SU-DHL-6 (cell line): ENCODE results near the gene KIF12.

Source experiments
- H2AFZ ChIP-seq: fragments of 200-600 bp; sonication (generic); 2 replicates; pipeline ENCODE4 v1.6.1; 2014; ENCODE audit warnings: low read depth, mild to moderate bottlenecking, moderate library complexity, mixed read lengths, antibody characterized with exemption, low read length; ENCODE audit not compliant: severe bottlenecking
- H3F3A ChIP-seq: fragments of 200-600 bp; shearing (Covaris generic); 2 replicates; pipeline ENCODE4 v1.6.0; 2016; ENCODE audit warnings: antibody characterized with exemption, mild to moderate bottlenecking; ENCODE audit not compliant: insufficient read depth
- H3K27ac ChIP-seq: fragments of 200-600 bp; sonication (generic); 2 replicates; pipeline ENCODE4 v1.5.1; 2016; ENCODE audit warnings: low read depth, mild to moderate bottlenecking, low read length, moderate library complexity, mixed read lengths
- H3K27me3 ChIP-seq: fragments of 200-600 bp; sonication (generic), shearing (Covaris generic); 2 replicates; pipeline ENCODE4 v1.6.0; 2014; ENCODE audit warnings: mild to moderate bottlenecking, low read length
- H3K36me3 ChIP-seq: fragments of 200-600 bp; sonication (generic); 2 replicates; pipeline ENCODE4 v1.6.1; 2014; ENCODE audit warnings: mild to moderate bottlenecking, low read length, mixed read lengths
- H3K4me2 ChIP-seq: fragments of 300-600, 200-600 bp; shearing (Covaris generic), sonication (generic); 2 replicates; pipeline ENCODE4 v1.6.0; 2014; ENCODE audit warnings: low read length, low read depth, mild to moderate bottlenecking; ENCODE audit not compliant: poor library complexity, severe bottlenecking
- H3K4me3 ChIP-seq: fragments of 200-600 bp; sonication (generic); 2 replicates; pipeline ENCODE4 v1.5.1; 2014; ENCODE audit warnings: antibody characterized with exemption, low read length, mild to moderate bottlenecking, mixed read lengths; ENCODE audit not compliant: insufficient read depth, poor library complexity, severe bottlenecking
- H3K79me2 ChIP-seq: fragments of 200-600 bp; sonication (generic); 2 replicates; pipeline ENCODE4 v1.6.1; 2014; ENCODE audit warnings: mild to moderate bottlenecking, low read length, moderate library complexity; ENCODE audit not compliant: insufficient read depth
- H3K9ac ChIP-seq: fragments of 200-600 bp; sonication (generic); 2 replicates; pipeline ENCODE4 v1.7.0; 2014; ENCODE audit warnings: mild to moderate bottlenecking, low read length
- H3K9me2 ChIP-seq: fragments of 200-600 bp; sonication (generic); replicated peaks from 2 replicates; pipeline ENCODE4 v1.6.1; 2014; ENCODE audit warnings: low read length; ENCODE audit not compliant: insufficient read depth
- H3K9me3 ChIP-seq: fragments of 200-600 bp; sonication (generic); 2 replicates; pipeline ENCODE4 v1.6.1; 2014; ENCODE audit warnings: low read length, mixed read lengths; ENCODE audit not compliant: insufficient read depth
- H4K20me1 ChIP-seq: fragments of 200-600 bp; sonication (generic); 2 replicates; pipeline ENCODE4 v1.6.1; 2014; ENCODE audit warnings: low read depth, mild to moderate bottlenecking, antibody characterized with exemption, low read length, moderate library complexity, mixed read lengths
- CTCF ChIP-seq: fragments of 200-600 bp; sonication (generic); IDR thresholded peaks from one replicate; pipeline ENCODE4 v1.5.1; 2017; ENCODE audit warnings: antibody characterized with exemption, mild to moderate bottlenecking, low read length, moderate library complexity; ENCODE audit not compliant: insufficient read depth, poor library complexity, severe bottlenecking
- EZH2phosphoT487 ChIP-seq: fragments of 200-600 bp; sonication (generic), shearing (Covaris generic); conservative IDR thresholded peaks from 2 replicates; pipeline ENCODE4 v1.6.1; 2018; ENCODE audit warnings: mild to moderate bottlenecking, antibody characterized with exemption, low read length, moderate library complexity, mixed read lengths

KIF12 gene

GRCh38 chr9:114117614-114117995 lies 18.5 kb upstream of the KIF12 start:
- no peaks in the 10 kb centered on the region for H3K27me3 ChIP-seq
- no peak overlapping the region for H3K9ac ChIP-seq
- no peaks in the 10 kb centered on the region for H4K20me1 ChIP-seq
- no peaks in the 10 kb centered on the region for H3K36me3 ChIP-seq
- no peaks in the 10 kb centered on the region for H3F3A ChIP-seq
- TF ChIP-seq EZH2phosphoT487 = no peak
- TF ChIP-seq CTCF = no peak
- no peak overlapping the region for H3K4me3 ChIP-seq
- H3K79me2 ChIP-seq = no peaks in the 10 kb centered on the region
- H3K9me3 ChIP-seq = no peaks in the 10 kb centered on the region
- no peaks in the 10 kb centered on the region for H3K9me2 ChIP-seq
- no peak overlapping the region for H3K4me2 ChIP-seq
- H2AFZ ChIP-seq = no peak overlapping the region
- no peak overlapping the region for H3K27ac ChIP-seq

- Histone ChIP-seq H3K9me3 (no peaks in the 10 kb centered on the region), H3K9me2 (no peaks in the 10 kb centered on the region), H3K79me2 (no peaks in the 10 kb centered on the region), H3K36me3 (no peaks in the 10 kb centered on the region), H3K27ac (no peak overlapping the region), H3K27me3 (no peaks in the 10 kb centered on the region), H4K20me1 (no peaks in the 10 kb centered on the region), H3K4me2 (no peak overlapping the region), H2AFZ (no peak overlapping the region), H3K9ac (no peak overlapping the region), H3F3A (no peaks in the 10 kb centered on the region), H3K4me3 (no peak overlapping the region)
- TF ChIP-seq CTCF (no peak), EZH2phosphoT487 (no peak)
Measured at GRCh38 chr9:114116126-114116747, 17.1 kb upstream of the KIF12 start.

- H2AFZ ChIP-seq = no peak overlapping the region
- H3K36me3 ChIP-seq = no peaks in the 10 kb centered on the region
- no peaks in the 10 kb centered on the region for H3K9me3 ChIP-seq
- H4K20me1 ChIP-seq = no peaks in the 10 kb centered on the region
- TF ChIP-seq EZH2phosphoT487 (no peak), CTCF (no peak)
- no peaks in the 10 kb centered on the region for H3F3A ChIP-seq
- H3K4me3 ChIP-seq = no peak overlapping the region
- H3K27me3 ChIP-seq = no peaks in the 10 kb centered on the region
- H3K4me2 ChIP-seq = no peak overlapping the region
- no peak overlapping the region for H3K9ac ChIP-seq
- H3K79me2 ChIP-seq = no peaks in the 10 kb centered on the region
- H3K27ac ChIP-seq = no peak overlapping the region
- no peaks in the 10 kb centered on the region for H3K9me2 ChIP-seq
Measured at GRCh38 chr9:114115654-114116125, 16.6 kb upstream of the KIF12 start.
